PC-3 (cell line): ENCODE results near the gene SPAG4.

Experiments used
- CTCF ChIP-seq: fragments of 300-600 bp; sonication (generic); conservative IDR thresholded peaks from 2 replicates; pipeline ENCODE4 v1.5.1; 2017; ENCODE audit warnings: antibody characterized with exemption, low read depth, mild to moderate bottlenecking, low read length
- EZH2 ChIP-seq: fragments of 300-600 bp; sonication (generic); IDR thresholded peaks from one replicate; pipeline ENCODE4 v1.6.1; 2017; ENCODE audit warnings: antibody characterized with exemption, mild to moderate bottlenecking, low read length; ENCODE audit not compliant: unreplicated experiment
- EZH2phosphoT487 ChIP-seq: fragments of 300-600 bp; sonication (generic); IDR thresholded peaks from 2 replicates; pipeline ENCODE4 v1.6.1; 2018; ENCODE audit warnings: mild to moderate bottlenecking, antibody characterized with exemption, low read length, borderline replicate concordance

- TF ChIP-seq CTCF, result no peak
- no peak for TF ChIP-seq EZH2
- no peak for TF ChIP-seq EZH2phosphoT487
Measured at GRCh38 chr20:35610833-35611427, 4.7 kb upstream of the SPAG4 start.
